A549 treated with RU486 at 1 μM for 4 hours (cell line): ENCODE data around the gene FGF18. TPM values are rescaled to one million over a fixed set of nuclear protein-coding genes. Genes with fewer than 3 reads are reported as not detected.

ENCODE experiments used
- total RNA-seq: library from RNA; stranded (reverse); fragments of 200-300 nt; extraction: Qiagen RNA extraction; gene quantifications from 5 replicates; pipeline ENCODE4 v1.2.3, GENCODE V29; 2022; ENCODE audit warnings: low read depth

Gene FGF18, protein sequence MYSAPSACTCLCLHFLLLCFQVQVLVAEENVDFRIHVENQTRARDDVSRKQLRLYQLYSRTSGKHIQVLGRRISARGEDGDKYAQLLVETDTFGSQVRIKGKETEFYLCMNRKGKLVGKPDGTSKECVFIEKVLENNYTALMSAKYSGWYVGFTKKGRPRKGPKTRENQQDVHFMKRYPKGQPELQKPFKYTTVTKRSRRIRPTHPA
- total RNA-seq: 0.30 to 1.00 TPM (median 0.51 TPM) in 5 replicates

DNA sequence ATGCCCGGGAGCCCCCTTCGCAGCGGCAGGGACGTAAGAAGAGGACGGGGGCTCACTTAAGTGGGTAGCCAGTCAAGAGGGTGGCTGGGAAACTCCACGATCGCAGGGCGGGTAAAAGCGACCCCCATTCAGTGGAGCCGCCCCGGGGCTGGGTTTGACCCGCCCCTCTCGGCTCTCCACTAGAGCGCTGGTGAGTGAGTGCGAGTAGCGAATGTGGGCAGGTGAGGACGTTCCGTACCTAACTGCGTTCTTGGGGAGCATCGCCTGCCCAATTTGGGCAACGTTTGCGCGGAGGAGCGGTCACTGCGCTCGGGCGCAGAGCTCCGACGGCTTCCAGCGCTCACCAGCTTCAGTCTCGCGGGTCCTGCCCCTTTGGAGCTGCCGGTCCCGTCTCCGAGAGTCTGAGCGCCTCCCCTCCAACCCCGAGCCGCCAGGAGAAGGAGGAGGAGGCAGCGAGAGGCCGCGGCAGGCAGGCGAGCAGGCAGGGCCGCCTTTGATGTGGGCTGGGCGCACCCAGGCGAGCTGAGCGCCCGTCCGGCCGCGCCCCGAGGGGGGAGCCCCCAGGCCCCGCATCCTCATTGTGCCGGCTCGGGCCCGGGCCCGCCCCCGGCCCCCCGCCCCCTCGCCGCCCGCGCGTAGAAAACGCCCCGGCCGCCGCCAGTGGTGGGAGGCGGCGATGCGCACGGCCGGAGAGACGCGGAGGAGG is at the start of gene FGF18:
FGF18 (plus strand) TSS at position 666 of the 706 bp plus-strand sequence. CDS start 553 bp downstream, outside the sequence.

DNA sequence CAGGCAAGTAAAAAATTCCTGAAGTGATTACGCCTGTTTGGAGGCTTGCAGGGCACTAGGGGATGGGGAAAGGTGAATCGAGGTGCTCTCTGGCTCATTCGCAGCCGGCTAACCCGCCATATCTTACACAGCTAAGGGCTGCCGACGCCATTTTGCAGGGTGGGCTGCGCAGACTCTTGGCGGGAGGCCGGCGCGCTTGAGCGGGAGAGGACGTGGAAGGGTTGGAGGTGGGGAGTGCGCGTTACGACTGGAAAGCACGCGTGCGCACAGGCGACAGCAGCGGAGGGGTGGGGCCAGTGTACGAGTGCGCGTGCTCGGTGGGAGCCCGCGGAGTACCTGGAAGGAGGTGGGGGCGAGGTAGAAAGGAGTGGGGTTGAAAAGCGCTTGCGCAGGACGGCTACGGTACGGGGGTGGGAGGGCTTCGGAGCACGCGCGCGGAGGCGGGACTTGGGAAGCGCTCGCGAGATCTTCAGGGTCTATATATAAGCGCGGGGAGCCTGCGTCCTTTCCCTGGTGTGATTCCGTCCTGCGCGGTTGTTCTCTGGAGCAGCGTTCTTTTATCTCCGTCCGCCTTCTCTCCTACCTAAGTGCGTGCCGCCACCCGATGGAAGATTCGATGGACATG is 32.0 kb upstream of the FGF18 start, which contains the start of gene NPM1:
NPM1 (plus strand) TSS at position 505 of the 625 bp plus-strand sequence; CDS start at position 605, 100 bp downstream.

Other genes starting within 250 kb of the FGF18 start
- gene TLX3, start 110.4 kb upstream of the FGF18 start, total RNA-seq: not detected in 5 replicates
- 3,249 to 4,772 TPM (median 3,645 TPM) in 5 replicates for gene NPM1, start 31.8 kb upstream of the FGF18 start, total RNA-seq